GM13976 (cell line): ENCODE results near the gene NRGN.
"Not testable (repeated sequence)": the region's sequence is repeated elsewhere in the genome, so short reads cannot be mapped to it uniquely, and the experiment has no call there.

ENCODE experiments used
- DNase-seq: peaks from one replicate; pipeline ENCODE4 v3.0.0; 2012; ENCODE audit warnings: low spot score
- in situ Hi-C: fragments of 300-500 bp; cut with MboI; formaldehyde crosslinking; loops from one replicate; pipeline ENCODE4 v1.12.0; 2022; ENCODE audit warnings: low sequenced_read_pairs, mixed read lengths, inconsistent platforms; ENCODE audit not compliant: unreplicated experiment
- TF ChIP-seq, protein P1 (sequence below): IDR thresholded peaks from 2 replicates; pipeline ENCODE4 v1.5.1; 2012; ENCODE audit warnings: borderline replicate concordance, mild to moderate bottlenecking; ENCODE audit not compliant: insufficient read depth; ENCODE audit errors: extremely low read depth, missing control alignments, control extremely low read depth

The NRGN gene

DNA sequence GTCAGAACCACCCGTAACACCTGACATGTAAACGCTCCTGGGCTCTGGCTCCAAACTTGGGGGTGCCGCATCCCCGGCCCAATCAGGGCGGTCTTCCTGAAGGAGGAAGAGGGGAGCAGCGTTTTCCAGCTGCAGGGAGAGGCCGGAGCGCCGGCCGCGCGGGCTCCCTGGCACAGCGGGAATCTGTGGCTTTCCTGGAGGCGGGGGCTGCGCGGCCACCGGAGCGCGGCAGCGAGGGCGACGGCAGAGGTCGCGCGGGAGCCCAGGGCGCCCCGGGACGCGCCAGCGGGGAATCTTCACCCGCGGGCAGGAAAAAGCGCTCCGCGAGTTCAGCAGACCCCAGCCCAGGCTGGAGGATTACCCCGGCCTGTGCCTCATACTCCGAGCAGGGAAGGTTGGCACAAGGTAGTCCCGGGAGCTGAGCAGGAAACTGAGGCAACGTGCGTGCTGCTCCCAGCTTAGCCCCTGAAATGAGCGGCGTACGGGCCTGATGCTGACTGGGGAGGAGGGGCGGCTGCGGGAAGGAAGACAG is 22.9 kb downstream of the NRGN start:
- in situ Hi-C loops: loop anchor here (10.0 kb wide), 1 partner anchor 88 kb away; the partner anchor contains the start of genes SIAE and SPA17
- TF ChIP-seq, protein P1, sequence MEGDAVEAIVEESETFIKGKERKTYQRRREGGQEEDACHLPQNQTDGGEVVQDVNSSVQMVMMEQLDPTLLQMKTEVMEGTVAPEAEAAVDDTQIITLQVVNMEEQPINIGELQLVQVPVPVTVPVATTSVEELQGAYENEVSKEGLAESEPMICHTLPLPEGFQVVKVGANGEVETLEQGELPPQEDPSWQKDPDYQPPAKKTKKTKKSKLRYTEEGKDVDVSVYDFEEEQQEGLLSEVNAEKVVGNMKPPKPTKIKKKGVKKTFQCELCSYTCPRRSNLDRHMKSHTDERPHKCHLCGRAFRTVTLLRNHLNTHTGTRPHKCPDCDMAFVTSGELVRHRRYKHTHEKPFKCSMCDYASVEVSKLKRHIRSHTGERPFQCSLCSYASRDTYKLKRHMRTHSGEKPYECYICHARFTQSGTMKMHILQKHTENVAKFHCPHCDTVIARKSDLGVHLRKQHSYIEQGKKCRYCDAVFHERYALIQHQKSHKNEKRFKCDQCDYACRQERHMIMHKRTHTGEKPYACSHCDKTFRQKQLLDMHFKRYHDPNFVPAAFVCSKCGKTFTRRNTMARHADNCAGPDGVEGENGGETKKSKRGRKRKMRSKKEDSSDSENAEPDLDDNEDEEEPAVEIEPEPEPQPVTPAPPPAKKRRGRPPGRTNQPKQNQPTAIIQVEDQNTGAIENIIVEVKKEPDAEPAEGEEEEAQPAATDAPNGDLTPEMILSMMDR: no peak
- DNase-seq: peak; percentile 55

DNA sequence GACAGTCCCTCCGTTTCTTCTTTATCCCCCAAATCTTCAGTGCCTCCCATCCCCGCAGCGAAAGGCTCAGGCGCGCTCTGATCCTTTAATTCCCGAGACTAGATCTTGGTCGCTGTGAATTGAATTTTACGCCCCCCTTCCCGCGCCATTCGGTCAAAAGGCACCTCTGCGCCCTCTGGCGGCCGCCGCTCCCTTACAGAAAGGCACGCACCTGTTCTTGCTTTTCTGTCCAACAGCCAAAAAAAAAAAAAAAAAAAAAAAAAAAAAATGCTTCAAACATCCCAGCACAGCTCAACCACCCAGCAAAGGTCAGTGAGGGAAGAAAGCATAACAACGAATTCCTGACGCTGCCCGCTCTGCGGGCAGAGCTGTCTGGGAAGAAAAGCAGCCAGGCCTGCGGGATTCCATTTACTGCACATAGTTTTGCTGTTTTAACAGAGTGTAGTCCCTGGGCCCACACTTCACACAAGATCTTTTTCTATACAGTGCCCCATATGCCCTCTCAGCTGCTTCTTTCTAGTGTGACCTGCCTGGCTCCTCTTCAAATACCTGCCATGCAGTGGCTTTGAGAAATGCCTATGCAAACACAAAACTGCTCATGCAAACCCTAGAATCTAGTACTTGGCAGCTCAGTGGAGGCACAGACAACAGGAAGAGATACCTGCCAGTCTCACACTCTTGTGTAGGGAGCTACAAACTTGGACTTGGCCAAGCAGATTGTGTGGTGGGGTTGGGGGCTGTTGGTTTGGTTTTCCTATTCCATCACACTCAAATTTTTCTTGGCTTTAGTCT is 23.6 kb downstream of the NRGN start:
- DNase-seq: peak; percentile 71
- in situ Hi-C loops: loop anchor here (10.0 kb wide), 1 partner anchor 89 kb away; the partner anchor contains the start of genes SIAE and SPA17
- TF ChIP-seq, protein P1: peak; percentile 88

DNA sequence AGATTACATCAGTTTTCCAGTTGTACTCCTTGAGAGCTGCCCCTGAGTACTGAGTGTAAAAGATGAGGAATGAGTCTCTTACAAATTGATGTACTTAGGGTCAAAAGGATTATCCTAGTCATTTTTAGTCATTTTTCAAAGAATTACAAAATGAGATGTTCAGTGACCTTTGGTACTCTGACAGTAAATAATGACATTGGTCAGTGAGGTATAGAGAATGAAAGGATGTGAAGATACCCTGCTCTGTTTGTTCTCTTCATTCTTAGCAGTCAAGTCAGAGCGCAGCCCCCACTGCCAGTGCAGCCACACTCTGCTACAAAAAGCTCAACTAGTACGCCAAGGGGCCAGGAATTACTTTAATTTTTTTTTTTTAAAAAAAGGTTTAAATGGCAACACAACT is 26.4 kb downstream of the NRGN start:
- DNase-seq: no peak
- in situ Hi-C loops: loop anchor here (10.0 kb wide), 1 partner anchor 91 kb away; the partner anchor contains the start of genes SIAE and SPA17
- TF ChIP-seq, protein P1: no peak

DNA sequence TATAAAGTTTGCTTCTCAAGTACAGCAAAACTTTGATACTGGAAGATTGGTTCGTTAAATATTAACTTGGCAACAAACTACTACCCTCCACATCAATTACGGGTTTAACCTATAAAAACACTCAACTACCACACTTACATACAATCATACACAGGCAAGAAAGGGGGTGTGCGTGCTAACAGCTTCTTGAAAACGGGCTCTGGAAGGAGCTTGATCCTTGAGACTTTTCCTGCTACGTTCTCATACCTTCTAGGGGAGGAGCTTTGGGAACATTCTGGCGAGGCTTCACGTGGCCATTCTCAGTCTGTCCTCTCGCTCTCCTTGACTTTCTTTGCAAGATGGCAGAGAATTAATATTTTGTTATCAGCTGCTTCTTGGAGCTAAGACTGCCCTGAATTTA is 29.2 kb downstream of the NRGN start:
- in situ Hi-C loops: loop anchor here (10.0 kb wide), 1 partner anchor 94 kb away; the partner anchor contains the start of genes SIAE and SPA17
- DNase-seq: no peak

DNA sequence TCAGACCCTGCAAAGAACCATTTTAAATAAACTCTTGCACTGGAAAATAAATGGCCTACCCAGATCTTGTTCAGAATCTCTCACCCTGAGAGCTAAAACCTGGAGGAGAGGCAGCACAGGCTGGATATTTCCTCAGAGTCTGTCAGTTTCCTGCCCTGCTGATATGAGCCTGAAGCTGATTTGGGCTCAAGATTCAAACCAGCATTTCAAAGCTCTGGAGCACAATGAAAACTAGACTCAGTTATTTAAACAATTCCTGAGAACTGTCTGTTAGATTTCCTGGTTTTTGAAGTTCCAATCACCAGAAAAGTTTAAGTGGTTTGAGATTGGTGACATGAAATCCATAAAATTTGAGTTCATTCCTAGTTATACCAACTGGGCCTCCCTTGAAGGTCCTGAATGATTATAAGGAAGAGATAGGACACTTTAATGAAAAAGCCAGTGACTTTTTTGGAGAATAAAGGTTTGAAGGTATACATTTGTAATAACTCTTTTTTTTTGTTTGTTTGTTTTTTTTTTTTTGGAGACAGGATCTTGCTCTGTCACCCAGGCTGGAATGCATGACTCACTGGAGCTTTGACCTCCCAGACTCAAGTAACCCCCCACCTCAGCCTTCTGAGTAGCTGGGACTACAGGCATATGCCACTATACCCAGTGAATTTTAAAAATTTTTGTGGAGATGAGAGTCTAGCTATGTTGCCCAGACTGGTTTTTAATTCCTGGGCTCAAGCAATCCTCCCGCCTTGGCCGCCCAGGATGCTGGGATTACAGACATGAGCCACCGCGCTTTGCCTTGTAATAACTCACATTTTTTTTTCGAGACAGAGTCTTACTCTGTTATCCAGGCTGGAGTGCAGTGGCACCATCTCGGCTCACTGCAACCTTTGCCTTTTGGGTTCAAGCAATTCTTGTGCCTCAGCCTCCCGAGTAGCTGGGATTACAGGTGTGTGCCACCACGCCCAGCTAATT is 30.3 kb downstream of the NRGN start:
- TF ChIP-seq, protein P1: no peak
- no peak for DNase-seq
- in situ Hi-C loops: loop anchor here (10.0 kb wide), 1 partner anchor 95 kb away; the partner anchor contains the start of genes SIAE and SPA17

More for the DNA sequence above, 29.2 kb downstream of the NRGN start:
- TF ChIP-seq, protein P1: no peak

DNA sequence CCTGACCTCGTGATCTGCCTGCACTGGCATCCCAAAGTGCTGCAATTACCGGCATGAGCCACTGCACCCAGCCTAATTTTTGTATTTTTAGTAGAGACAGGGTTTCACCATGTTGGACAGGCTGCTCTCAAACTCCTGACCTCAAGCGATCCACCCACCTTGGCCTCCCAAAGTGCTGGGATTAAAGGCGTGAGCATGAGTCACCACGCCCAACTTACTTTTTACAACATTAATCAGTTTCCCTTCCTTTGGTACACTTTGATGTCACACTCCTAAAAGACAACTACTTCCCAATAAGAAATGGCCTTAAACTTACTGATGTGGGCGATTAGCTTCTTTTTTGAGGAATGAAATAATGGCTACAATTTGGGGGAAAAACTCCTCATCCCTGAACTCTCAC is 31.2 kb downstream of the NRGN start:
- DNase-seq, in situ Hi-C loops: not testable (repeated sequence)
